ENCODE measurements around the gene CDR2L. TPM values are rescaled to one million over a fixed set of nuclear protein-coding genes. Genes with fewer than 3 reads are reported as not detected.

CDR2L gene
- total RNA-seq (ENCODE audit: insufficient read depth, low replicate concordance) = 3.1 TPM

DNA sequence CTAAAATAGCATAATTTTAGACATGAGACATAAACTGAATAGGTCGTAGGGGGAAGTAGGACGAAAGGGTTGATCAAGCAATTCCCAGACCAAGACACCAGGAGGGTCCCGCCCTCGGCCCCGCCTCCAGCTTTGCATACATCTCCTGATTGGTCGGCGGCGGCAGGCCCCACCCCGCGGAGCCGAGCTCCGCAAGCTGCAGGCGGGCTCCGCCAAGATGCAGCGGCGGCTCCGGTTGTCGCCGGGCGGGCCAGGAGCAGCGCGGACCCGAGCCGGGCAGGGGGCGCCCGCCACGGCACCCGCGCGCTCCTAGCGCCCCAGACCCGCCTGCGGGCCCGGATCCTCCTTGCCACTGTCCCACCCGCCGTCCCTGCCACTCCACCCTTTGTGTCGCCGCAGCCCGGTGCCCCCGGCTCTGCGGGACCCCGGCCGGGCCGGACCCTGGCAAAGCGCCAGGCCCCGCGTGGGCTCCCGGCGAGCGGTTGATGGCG is at the start of gene CDR2L:
Gene CDR2L, plus strand, starts transcription at position 215 of the 491 bp plus-strand sequence. CDS start 412 bp downstream, outside the sequence.
- peak; percentile 97 for DNase-seq (ENCODE audit: low spot score)

DNA sequence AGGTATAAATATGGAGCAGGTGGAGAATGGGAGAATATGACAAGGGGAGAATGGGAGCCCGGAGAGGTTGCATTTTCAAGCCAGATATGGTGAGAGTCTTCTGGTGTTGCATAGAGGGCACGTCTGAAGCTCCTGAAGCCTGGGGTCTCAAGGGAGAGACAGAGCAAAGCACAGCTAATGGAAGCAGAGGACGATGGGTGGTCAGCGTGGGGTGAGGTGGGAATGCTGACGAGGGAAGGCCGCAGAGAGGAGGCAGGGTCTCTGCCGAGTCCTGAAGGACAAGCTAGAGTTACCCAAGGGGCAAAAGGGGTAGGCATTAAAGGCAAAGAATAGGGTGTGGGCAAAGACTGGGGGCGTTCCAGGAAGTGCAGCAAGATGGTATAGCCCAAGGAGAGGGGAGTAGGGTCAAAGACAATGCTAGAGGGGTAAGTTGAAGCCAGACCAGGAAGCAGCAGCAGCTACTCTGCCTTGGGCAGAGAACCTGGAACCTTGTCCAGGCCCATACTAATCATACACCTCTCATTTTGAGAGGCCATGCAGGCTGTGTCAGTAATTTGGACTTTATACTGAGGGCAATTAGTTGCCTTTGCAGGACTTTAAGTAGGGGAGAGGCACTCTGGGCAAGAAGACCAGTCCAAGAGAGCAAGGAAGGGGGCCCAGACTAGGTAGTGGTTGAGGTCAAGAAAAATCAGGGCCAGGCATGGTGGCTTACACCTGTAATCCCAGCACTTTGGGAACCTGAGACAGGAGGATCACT is 49.1 kb upstream of the CDR2L start:
- DNase-seq (ENCODE audit: low spot score) = no peak

DNA sequence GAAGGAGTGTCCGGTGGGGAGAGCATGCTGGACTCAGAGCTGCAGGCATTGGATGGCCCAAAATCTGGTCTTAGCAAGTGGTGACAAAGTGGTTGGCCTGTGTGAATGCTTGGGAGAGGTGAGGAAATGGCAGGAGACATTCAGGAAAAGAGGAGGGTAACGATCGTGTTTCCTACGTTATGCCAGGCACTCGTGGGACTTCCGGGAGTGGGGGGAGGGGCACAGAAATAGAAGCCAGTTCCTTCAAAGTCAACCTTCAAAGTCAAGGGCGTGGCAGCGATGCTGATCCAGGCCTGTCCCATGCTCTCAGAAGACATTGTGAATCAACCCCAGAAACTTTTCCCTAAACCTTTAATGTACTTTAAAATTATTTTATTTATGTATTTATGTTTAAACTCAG is 47.9 kb upstream of the CDR2L start:
- DNase-seq (ENCODE audit: low spot score) = no peak

DNA sequence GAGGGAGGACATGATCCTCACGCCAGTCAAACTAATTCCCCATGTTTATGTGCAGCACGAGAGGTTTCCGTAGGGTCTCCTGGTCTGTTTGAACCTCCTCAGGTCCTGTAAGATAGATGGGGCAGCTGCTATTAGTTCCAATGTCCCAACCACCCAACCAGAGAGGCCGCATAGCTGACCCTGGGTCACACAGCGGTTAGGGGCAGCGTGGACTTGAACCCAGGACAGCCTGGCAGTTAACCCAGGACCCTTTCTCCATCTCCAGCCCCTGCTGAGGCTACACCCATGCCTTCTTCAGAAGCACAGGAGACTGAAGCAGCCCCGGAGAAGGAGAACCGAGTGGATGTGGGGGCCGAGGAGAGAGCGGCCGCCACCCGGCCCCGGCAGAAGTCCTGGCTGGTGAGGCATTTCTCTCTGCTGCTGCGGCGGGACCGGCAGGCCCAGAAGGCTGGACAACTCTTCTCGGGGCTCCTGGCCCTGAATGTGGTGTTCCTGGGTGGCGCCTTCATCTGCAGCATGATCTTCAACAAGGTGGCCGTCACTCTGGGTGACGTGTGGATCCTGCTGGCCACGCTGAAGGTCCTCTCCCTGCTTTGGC is 46.2 kb upstream of the CDR2L start:
- no peak for DNase-seq (ENCODE audit: low spot score)

DNA sequence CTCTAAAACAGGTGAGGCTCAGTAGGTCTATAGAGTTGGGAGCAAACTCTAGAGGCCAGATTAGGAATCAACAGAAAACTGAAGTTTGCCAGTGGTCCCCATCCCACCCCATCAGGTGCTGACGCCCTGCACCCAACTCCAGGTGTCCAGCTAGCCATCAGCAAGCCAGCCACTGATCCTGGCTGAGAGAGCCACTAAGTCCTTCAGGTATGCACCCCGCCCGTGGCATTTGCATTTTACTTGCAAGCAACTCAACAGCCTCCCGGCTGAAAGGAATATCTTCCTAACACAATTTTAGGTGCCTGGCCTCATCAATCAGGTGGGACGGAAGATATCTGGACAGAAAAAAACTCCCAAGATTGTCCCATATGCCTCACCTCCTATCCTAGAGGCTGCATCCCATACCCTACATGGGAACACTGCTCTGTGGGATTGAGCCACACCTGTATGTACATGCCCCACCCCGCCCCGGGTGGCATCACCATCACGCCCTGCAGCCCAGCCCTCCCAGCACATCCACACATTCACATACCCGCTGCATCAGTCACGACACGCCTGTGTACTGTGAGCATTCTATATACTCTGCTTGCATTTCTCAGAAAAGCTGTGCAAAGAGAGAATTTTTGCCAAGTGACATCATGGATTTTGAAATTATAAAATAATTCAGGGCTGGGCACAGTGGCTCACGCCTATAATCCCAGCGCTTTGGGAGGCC is 43.5 kb upstream of the CDR2L start:
- DNase-seq (ENCODE audit: low spot score) = no peak

DNA sequence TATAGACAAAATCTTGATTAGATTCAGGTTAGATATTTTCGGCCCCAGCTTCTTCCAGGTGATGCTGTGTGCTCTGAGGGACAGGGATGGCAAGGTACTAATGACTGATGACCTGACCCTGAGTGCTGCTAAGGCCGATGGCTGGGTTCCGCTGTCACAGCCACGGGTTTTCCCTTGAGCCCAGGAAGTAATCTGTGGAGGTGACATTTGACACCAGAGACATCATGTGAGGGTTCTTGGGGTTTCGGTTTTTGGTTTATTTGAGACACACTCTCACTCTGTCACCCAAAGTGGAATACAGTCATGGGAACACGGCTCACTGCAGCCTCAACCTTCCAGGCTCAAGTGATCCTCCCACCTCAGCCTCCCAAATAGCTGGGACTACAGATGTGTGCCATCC is 41.9 kb upstream of the CDR2L start:
- DNase-seq (ENCODE audit: low spot score) = no peak

DNA sequence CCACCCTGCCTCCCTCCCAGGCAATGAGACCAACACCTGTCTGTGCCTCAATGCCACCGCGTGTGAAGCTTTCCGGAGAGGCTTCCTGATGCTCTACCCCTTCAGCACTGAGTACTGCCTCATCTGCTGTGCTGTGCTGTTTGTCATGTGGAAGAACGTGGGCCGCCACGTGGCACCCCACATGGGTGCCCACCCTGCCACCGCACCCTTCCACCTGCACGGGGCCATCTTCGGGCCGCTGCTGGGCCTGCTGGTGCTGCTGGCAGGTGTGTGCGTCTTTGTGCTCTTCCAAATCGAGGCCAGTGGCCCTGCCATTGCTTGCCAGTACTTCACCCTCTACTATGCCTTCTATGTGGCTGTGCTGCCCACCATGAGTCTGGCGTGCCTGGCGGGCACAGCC is 40.8 kb upstream of the CDR2L start:
- DNase-seq (ENCODE audit: low spot score) = no peak

DNA sequence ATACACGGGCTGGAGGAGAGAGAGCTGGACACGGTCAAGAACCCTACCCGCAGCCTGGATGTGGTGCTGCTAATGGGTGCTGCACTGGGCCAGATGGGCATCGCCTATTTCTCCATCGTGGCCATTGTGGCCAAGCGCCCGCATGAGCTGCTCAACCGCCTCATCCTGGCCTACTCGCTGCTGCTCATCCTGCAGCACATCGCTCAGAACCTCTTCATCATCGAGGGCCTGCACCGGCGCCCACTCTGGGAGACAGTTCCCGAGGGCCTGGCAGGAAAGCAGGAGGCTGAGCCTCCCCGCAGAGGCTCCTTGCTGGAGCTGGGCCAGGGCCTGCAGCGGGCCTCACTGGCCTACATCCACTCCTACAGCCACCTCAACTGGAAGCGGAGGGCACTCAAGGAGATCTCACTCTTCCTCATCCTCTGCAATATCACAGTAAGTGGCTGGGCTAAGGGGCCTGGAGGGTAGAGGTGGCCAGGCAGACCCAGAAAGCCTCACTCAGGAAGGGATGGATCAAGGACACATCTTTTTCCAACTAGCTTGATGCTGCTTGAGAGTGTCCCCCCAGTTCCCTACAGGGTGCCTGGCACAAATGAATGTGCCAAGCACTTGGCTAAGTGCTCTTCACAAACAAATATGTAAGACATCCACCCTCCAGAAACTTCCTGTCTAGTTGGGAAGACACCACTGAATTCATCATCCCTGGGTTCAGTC is 40.2 kb upstream of the CDR2L start:
- no peak for DNase-seq (ENCODE audit: low spot score)

- no peak for DNase-seq (ENCODE audit: low spot score)
Observed at GRCh38 chr17:74949455-74950115, 37.8 kb upstream of the CDR2L start.

- no peak for DNase-seq (ENCODE audit: low spot score)
Observed at GRCh38 chr17:74950207-74950606, 37.2 kb upstream of the CDR2L start.

DNA sequence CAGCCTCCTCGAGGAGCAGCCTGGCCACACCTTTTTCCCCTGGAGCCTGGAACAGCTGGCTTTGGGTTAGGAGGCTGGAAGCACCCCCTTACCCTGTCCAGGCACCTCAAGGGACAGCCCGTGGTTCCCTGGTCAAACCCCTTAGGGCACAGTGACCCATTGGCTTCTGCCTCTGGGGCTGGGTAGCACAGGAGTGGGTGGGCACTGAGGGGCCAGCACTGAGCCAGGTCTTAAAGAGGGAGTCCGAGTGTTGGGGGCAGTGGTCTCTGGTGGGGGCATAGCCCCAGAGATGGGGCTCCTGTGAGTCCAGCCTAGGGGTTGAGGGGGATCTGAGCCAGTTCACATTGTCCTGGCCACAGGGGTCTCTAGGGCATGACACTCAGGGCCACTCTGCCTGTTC is 36.4 kb upstream of the CDR2L start:
- DNase-seq (ENCODE audit: low spot score) = no peak

GRCh38 chr17:74951680-74952421 is 35.6 kb upstream of the CDR2L start:
- no peak for DNase-seq (ENCODE audit: low spot score)

GRCh38 chr17:74952431-74953133 is 34.9 kb upstream of the CDR2L start:
- no peak for DNase-seq (ENCODE audit: low spot score)

DNA sequence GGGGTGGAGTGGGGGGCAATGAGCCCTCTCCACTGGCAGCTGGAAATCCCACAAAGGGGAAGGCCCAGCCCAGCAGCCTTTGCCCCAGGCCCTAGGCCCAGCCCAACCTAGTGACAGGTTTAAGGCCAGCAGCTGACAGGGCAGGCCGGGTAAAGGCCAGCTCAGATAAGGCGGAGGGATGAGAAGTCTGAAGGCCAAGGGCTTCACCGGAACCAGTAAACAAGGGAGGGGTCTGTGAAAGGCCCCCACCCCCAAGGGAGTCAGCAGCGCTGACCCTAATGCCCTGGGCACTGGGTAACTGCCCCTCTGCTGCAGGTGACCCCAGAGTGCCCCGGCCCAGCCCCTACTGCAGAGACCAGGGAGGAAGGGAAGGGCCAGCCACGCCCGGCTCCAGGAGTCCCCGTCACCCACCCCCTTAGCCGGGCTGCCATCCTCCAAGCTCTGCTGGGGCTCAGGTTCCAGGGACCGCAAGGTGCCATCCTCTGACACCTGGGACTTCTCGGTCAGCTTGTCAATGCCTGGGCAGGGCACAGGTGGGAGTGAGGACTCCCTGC is 34.2 kb upstream of the CDR2L start:
- no peak for DNase-seq (ENCODE audit: low spot score)

DNA sequence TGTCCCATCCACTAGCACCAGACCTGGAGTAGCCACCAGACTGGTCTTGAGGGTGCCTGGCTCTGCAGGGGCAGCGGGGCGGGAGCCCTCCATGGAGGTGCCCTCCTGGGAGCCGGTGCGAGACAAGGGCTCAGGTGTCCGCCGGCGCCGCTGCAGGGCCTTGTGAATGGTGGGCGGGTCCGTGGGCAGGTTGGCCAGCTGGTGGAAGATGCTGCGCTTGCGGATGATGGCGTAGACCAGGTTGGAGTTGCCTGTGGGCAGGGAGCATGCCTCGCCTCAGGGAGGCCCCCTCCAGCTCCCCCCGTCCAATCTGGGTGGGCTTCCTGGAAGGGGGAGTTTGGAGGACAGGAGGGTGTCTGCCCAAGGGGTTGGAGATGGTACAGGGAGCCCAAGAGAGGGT is 33.3 kb upstream of the CDR2L start:
- no peak for DNase-seq (ENCODE audit: low spot score)

- no peak for DNase-seq (ENCODE audit: low spot score)
Observed at GRCh38 chr17:74954665-74955421, 32.6 kb upstream of the CDR2L start.

DNA sequence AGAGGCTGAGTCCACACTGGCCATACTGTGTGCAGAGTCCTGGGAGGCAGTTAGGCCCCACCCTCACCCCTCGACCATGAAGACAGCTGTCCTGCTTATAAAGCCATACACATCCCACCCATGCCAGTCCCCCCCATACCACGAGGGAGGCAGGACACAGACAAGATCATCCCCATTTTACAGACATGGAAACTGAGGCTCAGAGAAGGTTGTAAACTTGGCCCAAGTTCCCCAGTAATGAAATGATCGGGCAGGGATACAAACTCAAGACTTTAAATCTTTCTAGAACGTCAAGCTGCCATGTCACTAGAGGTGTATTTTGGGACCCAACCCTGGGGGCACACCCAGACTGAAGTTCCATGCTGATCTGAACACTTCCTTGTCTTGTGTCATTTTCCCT is 31.3 kb upstream of the CDR2L start:
- DNase-seq (ENCODE audit: low spot score) = no peak

DNA sequence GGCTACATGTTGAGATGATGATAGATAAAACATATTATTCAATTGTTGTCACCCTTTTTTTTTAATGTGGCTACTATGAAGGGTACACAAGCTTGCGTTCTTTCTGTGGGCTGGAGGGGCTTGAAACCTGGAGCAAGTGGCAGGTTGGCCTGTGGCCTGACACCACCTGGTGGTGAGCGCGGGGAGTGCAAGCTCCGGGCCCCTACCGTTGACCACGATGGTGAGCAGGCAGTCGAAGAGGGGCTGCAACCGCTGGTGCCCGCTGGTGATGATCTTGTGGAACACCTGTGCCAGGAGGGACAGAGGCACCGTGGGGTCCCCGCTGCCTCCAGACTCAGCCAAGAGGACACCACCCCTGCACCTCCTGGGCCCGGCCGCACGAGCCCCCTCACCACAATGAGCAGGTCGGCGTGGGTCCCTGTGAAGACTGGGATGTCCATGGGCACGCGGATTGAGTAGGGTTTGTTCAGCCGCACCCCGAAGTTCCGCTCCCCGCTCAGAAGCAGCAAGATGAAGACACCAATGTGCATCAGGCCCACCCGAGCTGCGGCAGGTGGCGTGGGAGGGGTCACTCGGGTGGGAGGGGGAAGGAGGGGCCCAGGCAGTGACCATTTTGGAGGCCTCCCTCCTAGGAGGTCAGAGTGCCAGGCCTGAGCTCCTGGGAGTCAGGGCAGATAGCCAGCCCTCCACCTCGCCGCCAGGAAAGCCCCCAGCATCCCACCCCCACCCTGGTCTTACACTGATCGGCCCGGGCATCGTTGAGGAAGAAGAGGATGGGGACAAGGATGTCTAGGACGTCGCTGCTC is 29.3 kb upstream of the CDR2L start:
- DNase-seq (ENCODE audit: low spot score) = peak; percentile 39

All from umbilical cord (tissue), 2 donors.